Right lobe of liver (tissue), 6 donors: ENCODE measurements around the gene MYL10. TPM values are rescaled to one million over a fixed set of nuclear protein-coding genes. Genes with fewer than 3 reads are reported as not detected.

Experiments used
- ATAC-seq, 4 donors: fragments of 200-7000 bp; cut with Tn5 transposase; one replicate each; pipeline ENCODE4 v1.9.1; 2020; ENCODE audit warnings: mild to moderate bottlenecking in 4 of 4, moderate library complexity in 4 of 4
- DNase-seq, 3 donors: peaks; one replicate each; pipeline ENCODE4 v3.0.0-alpha.2; 2020
- H3K27ac ChIP-seq, 3 donors: fragments of 200-600 bp; one replicate each; pipeline ENCODE4 v1.8.0; 2022
- H3K27me3 ChIP-seq, 2 donors: fragments of 200-600 bp; one replicate each; pipeline ENCODE4 v1.8.0; 2022
- H3K36me3 ChIP-seq, 4 donors: fragments of 200-600 bp; sonication (generic) in 1 of 4; one replicate each; pipeline versions ENCODE4 v1.5.1 to v1.8.0; 2017 to 2022; ENCODE audit warnings: control low read depth in 1 of 4
- H3K4me1 ChIP-seq, 4 donors: fragments of 200-600 bp; sonication (generic) in 1 of 4; one replicate each; pipeline versions ENCODE4 v1.5.1 to v1.8.0; 2017 to 2022; ENCODE audit warnings: control low read depth in 1 of 4
- H3K4me3 ChIP-seq, 3 donors: fragments of 200-600 bp; one replicate each; pipeline ENCODE4 v1.8.0; 2022
- H3K9me3 ChIP-seq, 4 donors: fragments of 200-600 bp; sonication (generic) in 1 of 4; one replicate each; pipeline versions ENCODE4 v1.5.1 to v1.8.0; 2017 to 2022; ENCODE audit warnings: control low read depth in 1 of 4
- POLR2A ChIP-seq: fragments of 450-650 bp; IDR thresholded peaks from one replicate; pipeline ENCODE4 v1.6.1; 2017; ENCODE audit warnings: antibody characterized with exemption, mild to moderate bottlenecking
- WGBS: methylation state at CpG from one replicate; pipeline ENCODE4 v1.1.6; 2018; ENCODE audit warnings: low coverage, low lambda C conversion rate; ENCODE audit not compliant: insufficient coverage; ENCODE audit errors: missing lambda C conversion rate; 5-methylcytosine and 5-hydroxymethylcytosine counted together
- intact Hi-C, 2 donors: fragments of 100-400 bp; cut with DNase I; formaldehyde crosslinking; loops; one replicate each; pipeline versions ENCODE4 v1.11.2 to v1.14.1; 2022
- total RNA-seq, 6 experiments: library from RNA; depleted of rRNA in 2 of 6; stranded (reverse); fragments of >200 nt in 2 of 6; fragmentation: NEBNext Ultra II Directional in 3 of 6; extraction: Animal tissue kit (Norgen Biotek cat#: 25700) in 3 of 6; gene quantifications; one replicate each; pipeline versions ENCODE4 v1.1.0 to v1.2.4, GENCODE V29; 2016 to 2023
- TF ChIP-seq, protein P1 (sequence below), 4 donors: fragments of 200-600 bp in 3 of 4; fragments of 450-650 bp in 1 of 4; IDR thresholded peaks; one replicate each; pipeline versions ENCODE4 v1.5.1 to v1.8.0; 2016 to 2022; ENCODE audit warnings: antibody characterized with exemption in 4 of 4, mild to moderate bottlenecking in 2 of 4
- donor health status: DM: no; HTN: yes; CAD: no.
- donor health status: DM: no; HTN: no; CAD: no.
- donor health status: DM: no; HTN: no; CAD: no.
- donor health status: DM: no; HTN: yes; CAD: no.
- donor health status: DM: no; HTN: yes; CAD: no.

The MYL10 gene
- total RNA-seq, 6 experiments from 2014 or later = not detected

DNA sequence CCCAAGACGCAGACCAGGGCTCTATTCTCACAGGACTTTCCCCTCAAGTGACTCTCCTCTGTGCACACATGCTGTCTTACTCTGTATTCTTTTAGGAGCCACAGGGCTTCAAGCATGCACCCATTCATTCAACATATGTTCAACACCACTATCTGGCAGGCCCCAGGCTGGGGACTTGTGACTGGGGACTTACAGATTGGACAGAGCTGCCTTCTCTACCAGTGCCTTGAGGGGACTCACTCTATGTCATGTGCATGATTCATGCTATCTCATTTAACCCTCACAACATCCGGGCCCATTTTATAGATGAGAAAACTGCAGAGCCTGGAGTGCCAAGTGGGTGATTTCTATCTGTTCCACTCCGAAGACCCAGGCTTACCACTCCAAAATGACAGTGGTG lies 34.3 kb downstream of the MYL10 start:
- intact Hi-C loops = no loop called here
- ATAC-seq = no peak
- Histone ChIP-seq H3K4me3 (no peak overlapping the region), H3K27me3 (no peaks in the 10 kb centered on the region), H3K36me3 (no peaks in the 10 kb centered on the region), H3K4me1 (no peaks in the 10 kb centered on the region), H3K27ac (no peak overlapping the region), H3K9me3 (no peaks in the 10 kb centered on the region)
- no peak for DNase-seq
- WGBS = 57% methylated on average over 2 of the region's 3 CpGs
- TF ChIP-seq, protein P1, sequence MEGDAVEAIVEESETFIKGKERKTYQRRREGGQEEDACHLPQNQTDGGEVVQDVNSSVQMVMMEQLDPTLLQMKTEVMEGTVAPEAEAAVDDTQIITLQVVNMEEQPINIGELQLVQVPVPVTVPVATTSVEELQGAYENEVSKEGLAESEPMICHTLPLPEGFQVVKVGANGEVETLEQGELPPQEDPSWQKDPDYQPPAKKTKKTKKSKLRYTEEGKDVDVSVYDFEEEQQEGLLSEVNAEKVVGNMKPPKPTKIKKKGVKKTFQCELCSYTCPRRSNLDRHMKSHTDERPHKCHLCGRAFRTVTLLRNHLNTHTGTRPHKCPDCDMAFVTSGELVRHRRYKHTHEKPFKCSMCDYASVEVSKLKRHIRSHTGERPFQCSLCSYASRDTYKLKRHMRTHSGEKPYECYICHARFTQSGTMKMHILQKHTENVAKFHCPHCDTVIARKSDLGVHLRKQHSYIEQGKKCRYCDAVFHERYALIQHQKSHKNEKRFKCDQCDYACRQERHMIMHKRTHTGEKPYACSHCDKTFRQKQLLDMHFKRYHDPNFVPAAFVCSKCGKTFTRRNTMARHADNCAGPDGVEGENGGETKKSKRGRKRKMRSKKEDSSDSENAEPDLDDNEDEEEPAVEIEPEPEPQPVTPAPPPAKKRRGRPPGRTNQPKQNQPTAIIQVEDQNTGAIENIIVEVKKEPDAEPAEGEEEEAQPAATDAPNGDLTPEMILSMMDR (IDR thresholded peaks at IDR 0.05) = no peak
- no peak for TF ChIP-seq POLR2A

DNA sequence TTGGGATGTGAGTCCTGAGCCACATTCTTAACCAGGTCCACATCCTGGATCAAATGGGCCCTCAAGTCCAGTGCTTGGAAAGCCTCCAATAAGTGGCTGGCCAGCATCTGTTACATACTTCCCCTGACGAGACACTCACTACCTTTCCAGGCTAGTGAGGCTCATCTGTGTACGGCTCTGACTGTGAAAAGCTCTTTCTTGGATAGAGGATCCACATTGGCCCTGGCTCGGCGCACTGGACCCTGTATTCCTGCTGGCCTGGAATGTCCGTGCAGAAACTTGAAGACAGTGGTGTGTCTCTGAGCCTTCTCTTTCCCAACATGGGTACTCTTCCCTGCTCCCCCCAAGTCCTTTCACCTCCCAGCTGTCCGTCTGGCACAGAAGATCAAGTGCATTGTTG lies 35.5 kb downstream of the MYL10 start:
- Histone ChIP-seq H3K27me3 (no peaks in the 10 kb centered on the region), H3K4me1 (no peaks in the 10 kb centered on the region), H3K4me3 (no peak overlapping the region), H3K27ac (no peak overlapping the region), H3K9me3 (no peaks in the 10 kb centered on the region), H3K36me3 (no peaks in the 10 kb centered on the region)
- TF ChIP-seq, protein P1 (IDR thresholded peaks at IDR 0.05) = no peak
- TF ChIP-seq POLR2A = no peak
- WGBS = 61% methylated on average over 3 of the region's 6 CpGs
- intact Hi-C loops = no loop called here
- no peak for DNase-seq
- no peak for ATAC-seq

DNA sequence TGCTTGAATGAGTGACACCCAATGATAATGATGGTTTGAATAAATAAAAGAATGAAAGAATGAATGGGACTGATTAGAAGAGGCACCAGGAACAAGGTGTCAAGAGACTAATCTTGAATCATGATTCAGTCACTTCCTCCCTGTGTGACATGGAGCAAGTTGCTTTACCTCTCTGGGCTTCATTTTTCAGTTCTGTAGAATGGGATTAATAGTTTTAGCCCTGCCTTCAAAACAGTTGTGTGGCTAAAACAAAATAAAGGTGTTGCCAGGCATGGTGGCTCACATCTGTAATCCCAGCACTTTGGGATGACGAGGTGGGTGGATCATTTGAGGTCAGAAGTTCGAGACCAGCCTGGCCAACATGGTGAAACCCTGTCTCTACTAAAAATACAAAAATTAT lies 37.6 kb downstream of the MYL10 start:
- Histone ChIP-seq H3K27ac (no peak overlapping the region), H3K27me3 (no peaks in the 10 kb centered on the region), H3K4me3 (no peak overlapping the region), H3K4me1 (no peaks in the 10 kb centered on the region), H3K36me3 (no peaks in the 10 kb centered on the region), H3K9me3 (no peaks in the 10 kb centered on the region)
- TF ChIP-seq, protein P1 (IDR thresholded peaks at IDR 0.05) = no peak
- no peak for TF ChIP-seq POLR2A
- no peak for ATAC-seq
- WGBS = 70% methylated on average over 2 of the region's 2 CpGs
- intact Hi-C loops = no loop called here
- peak in 1 of 3 donors; percentile 3 for DNase-seq

DNA sequence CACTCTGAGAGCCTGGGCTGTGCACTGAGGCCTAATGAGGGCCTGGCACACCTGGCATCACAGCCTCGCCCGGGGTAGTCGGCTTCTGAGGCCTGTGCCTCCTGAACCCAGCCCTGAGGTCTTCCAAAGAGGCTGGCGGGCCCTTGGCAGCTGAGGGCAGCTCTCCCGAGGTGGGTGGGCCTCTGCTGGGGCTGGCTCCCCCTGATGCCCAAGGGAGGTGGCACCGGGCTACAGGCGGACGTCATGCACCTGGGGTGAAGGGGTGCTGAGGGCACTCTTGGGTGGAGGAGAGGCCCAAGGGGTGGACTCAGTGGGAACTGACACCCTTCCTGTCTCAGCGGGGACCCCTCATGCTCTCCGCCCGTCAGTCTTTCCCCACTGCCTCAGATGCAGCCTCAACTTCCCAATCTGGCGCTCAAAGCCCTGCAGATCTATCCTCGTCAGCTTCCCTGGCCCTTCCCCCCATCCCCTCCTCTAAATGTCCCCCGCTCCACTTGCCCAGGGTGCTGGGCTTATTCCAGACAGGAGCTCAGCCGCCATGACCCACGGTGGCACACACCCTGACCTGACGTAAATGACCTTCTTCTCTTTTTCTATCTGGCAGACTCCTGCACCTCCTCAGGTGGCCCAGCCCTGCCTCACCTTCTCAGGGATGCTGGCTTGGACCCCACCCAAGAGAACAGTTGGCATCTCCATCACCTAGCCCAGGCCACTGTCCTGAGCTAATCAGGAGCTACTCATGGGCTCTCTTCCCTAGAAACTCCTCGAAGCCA lies 38.2 kb downstream of the MYL10 start:
- DNase-seq (peak in 1 of 3 donors; percentile 32), ATAC-seq (no peak)
- no peaks in the 10 kb centered on the region for H3K4me1 ChIP-seq
- 88% methylated on average over 9 of the region's 18 CpGs for WGBS
- no peak for TF ChIP-seq POLR2A
- TF ChIP-seq, protein P1 (IDR thresholded peaks at IDR 0.05) = no peak
- no peak overlapping the region for H3K27ac ChIP-seq
- H3K36me3 ChIP-seq = no peaks in the 10 kb centered on the region
- intact Hi-C loops = no loop called here
- H3K27me3 ChIP-seq = no peaks in the 10 kb centered on the region
- H3K4me3 ChIP-seq = no peak overlapping the region
- no peaks in the 10 kb centered on the region for H3K9me3 ChIP-seq
